SK-N-MC (cell line): ENCODE measurements around the gene SULF2.

Experiments used
- EZH2 ChIP-seq: fragments of 200-600 bp; sonication (generic); IDR thresholded peaks from one replicate; pipeline ENCODE4 v1.6.1; 2017; ENCODE audit warnings: antibody characterized with exemption
- POLR2AphosphoS5 ChIP-seq: IDR thresholded peaks from 2 replicates; pipeline ENCODE4 v1.6.1; 2012; ENCODE audit warnings: mild to moderate bottlenecking, low read depth, low read length, borderline replicate concordance

GRCh38 chr20:47718398-47718797, 66.9 kb downstream of the SULF2 start:
- no peak for TF ChIP-seq EZH2
- TF ChIP-seq POLR2AphosphoS5 = no peak
